ENCODE measurements around the gene ST6GALNAC5.

DNA sequence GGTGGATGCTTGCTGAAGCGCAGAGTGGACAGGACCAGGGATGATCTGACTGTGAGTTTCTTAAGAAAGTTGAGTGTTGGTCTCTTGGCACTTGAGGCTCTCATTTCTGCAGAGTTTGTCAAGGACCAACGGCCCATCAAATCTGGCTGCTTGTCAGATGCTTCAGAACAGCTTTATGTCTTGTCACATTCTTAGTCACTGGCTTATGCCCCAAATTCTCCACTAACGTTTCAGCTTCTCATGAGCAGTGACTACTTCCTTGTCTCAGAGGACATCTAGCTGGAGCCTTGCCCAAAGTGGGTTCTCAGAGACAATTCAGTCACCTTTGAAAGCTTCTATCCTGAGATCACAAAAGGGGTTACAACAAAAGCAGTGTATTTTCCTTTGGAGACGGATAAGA, 92.3 kb downstream of the ST6GALNAC5 start:
- TF ChIP-seq, protein P1, sequence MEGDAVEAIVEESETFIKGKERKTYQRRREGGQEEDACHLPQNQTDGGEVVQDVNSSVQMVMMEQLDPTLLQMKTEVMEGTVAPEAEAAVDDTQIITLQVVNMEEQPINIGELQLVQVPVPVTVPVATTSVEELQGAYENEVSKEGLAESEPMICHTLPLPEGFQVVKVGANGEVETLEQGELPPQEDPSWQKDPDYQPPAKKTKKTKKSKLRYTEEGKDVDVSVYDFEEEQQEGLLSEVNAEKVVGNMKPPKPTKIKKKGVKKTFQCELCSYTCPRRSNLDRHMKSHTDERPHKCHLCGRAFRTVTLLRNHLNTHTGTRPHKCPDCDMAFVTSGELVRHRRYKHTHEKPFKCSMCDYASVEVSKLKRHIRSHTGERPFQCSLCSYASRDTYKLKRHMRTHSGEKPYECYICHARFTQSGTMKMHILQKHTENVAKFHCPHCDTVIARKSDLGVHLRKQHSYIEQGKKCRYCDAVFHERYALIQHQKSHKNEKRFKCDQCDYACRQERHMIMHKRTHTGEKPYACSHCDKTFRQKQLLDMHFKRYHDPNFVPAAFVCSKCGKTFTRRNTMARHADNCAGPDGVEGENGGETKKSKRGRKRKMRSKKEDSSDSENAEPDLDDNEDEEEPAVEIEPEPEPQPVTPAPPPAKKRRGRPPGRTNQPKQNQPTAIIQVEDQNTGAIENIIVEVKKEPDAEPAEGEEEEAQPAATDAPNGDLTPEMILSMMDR (IDR thresholded peaks at IDR 0.05): no peak
- TF ChIP-seq POLR2A (IDR thresholded peaks at IDR 0.05): no peak
- no peak for TF ChIP-seq EP300 (IDR thresholded peaks at IDR 0.05)
